HepG2 (cell line): ENCODE results near the gene MTR. TPM values are rescaled to one million over a fixed set of nuclear protein-coding genes. Genes with fewer than 3 reads are reported as not detected.

Source experiments
- ATAC-seq: fragments of 200-7000 bp; cut with Tn5 transposase; 3 replicates; pipeline ENCODE4 v1.9.1; 2020; ENCODE audit warnings: mild to moderate bottlenecking, moderate library complexity
- BruUV-seq: library from RNA; stranded (reverse); fragments of 400-500 nt; replicated peaks from 2 replicates; lab custom pipeline; 2021; lab: Mats Ljungman, UMichigan
- CTCF ChIA-PET: fragments of 300-600 bp; formaldehyde crosslinking; extraction: SDS; loops from one replicate; lab custom pipeline; 2021; ENCODE audit warnings: low total read pairs, inconsistent platforms, low intra/inter-chr PET ratio; lab: Yijun Ruan, JAX
- POLR2A ChIA-PET: fragments of 350-600 bp; sonication (Branson Sonifier 250); formaldehyde crosslinking; loops from one replicate; lab custom pipeline; 2020; ENCODE audit warnings: antibody characterized with exemption, inconsistent platforms; lab: Yijun Ruan, JAX
- DNase-seq: peaks from one replicate; pipeline ENCODE4 v3.0.0-alpha.2; 2015; ENCODE audit warnings: low spot score
- FAIRE-seq: peaks from 3 replicates; lab custom pipeline; 2011; peaks lifted over from hg19 to GRCh38; lab: Jason Lieb, UNC
- H2AFZ ChIP-seq: one replicate; pipeline ENCODE4 v1.6.1; 2011; ENCODE audit warnings: low read length, inconsistent platforms
- H3K27ac ChIP-seq: fragments of 300-600 bp; 3 replicates; pipeline ENCODE4 v1.8.0; 2011; ENCODE audit warnings: mixed run types, mild to moderate bottlenecking, mixed read lengths, low read length, inconsistent platforms; ENCODE audit not compliant: insufficient read depth; ENCODE audit errors: extremely low read length
- H3K27me3 ChIP-seq, 2 experiments: fragments of 200-600 bp in 1 of 2; 2 replicates in 1 of 2; 3 replicates in 1 of 2; pipeline versions ENCODE4 v1.6.0 to v1.8.0; 2011; ENCODE audit warnings: low read length in 2 of 2, mild to moderate bottlenecking in 2 of 2, moderate library complexity in 2 of 2, inconsistent platforms in 1 of 2; ENCODE audit not compliant: insufficient read depth in 2 of 2, control insufficient read depth in 1 of 2
- H3K36me3 ChIP-seq, 2 experiments: fragments of 200-600 bp in 1 of 2; replicated peaks in 1 of 2; 2 replicates in 1 of 2; 3 replicates in 1 of 2; pipeline versions ENCODE4 v1.5.1 to v1.8.0; 2011; ENCODE audit warnings: low read length in 2 of 2, inconsistent platforms in 1 of 2; ENCODE audit not compliant: insufficient read depth in 2 of 2, control insufficient read depth in 1 of 2
- H3K4me1 ChIP-seq: 2 replicates; pipeline ENCODE4 v1.5.1; 2012; ENCODE audit warnings: low read length, inconsistent platforms; ENCODE audit not compliant: insufficient read depth
- H3K4me2 ChIP-seq: 2 replicates; pipeline ENCODE4 v1.6.0; 2011; ENCODE audit warnings: low read depth, low read length, inconsistent platforms
- H3K4me3 ChIP-seq, 3 experiments: fragments of 200-600 bp in 1 of 3; sonication (generic), shearing (Covaris generic) in 1 of 3; replicated peaks in 1 of 3; 2 replicates each; pipeline ENCODE4 v1.5.1; 2011 to 2016; ENCODE audit warnings: low read length in 3 of 3, inconsistent platforms in 2 of 3, low read depth in 2 of 3, mild to moderate bottlenecking in 2 of 3, control low read depth in 1 of 3, mixed read lengths in 1 of 3; ENCODE audit not compliant: insufficient read depth in 1 of 3
- H3K79me2 ChIP-seq: one replicate; pipeline ENCODE4 v1.6.1; 2011; ENCODE audit warnings: low read length, inconsistent platforms; ENCODE audit not compliant: insufficient read depth
- H3K9ac ChIP-seq: 2 replicates; pipeline ENCODE4 v1.6.0; 2011; ENCODE audit warnings: mild to moderate bottlenecking, low read depth, low read length, inconsistent platforms; ENCODE audit not compliant: insufficient read depth
- H3K9me3 ChIP-seq: 2 replicates; pipeline ENCODE4 v1.5.1; 2012; ENCODE audit warnings: mild to moderate bottlenecking, low read length
- H4K20me1 ChIP-seq: 2 replicates; pipeline ENCODE4 v1.6.0; 2011; ENCODE audit warnings: inconsistent platforms, mild to moderate bottlenecking, low read length, moderate library complexity; ENCODE audit not compliant: insufficient read depth
- ARNT2 ChIP-seq: sonication (generic); formaldehyde crosslinking; IDR thresholded peaks from 2 replicates; pipeline ENCODE4 v1.8.0; 2022; ENCODE audit warnings: mild to moderate bottlenecking, low read depth, missing genetic modification reagents, moderate library complexity
- CCDC6 ChIP-seq: sonication (generic); formaldehyde crosslinking; IDR thresholded peaks from 2 replicates; pipeline ENCODE4 v1.8.1; 2022; ENCODE audit warnings: mild to moderate bottlenecking, missing genetic modification reagents, moderate library complexity
- CREB3 ChIP-seq: sonication (generic); formaldehyde crosslinking; IDR thresholded peaks from 2 replicates; pipeline ENCODE4 v1.5.0; 2020; ENCODE audit warnings: missing genetic modification reagents
- GATAD2A ChIP-seq: IDR thresholded peaks from 2 replicates; pipeline ENCODE4 v1.6.1; 2016
- KAT8 ChIP-seq: IDR thresholded peaks from 2 replicates; pipeline ENCODE4 v1.6.1; 2016; ENCODE audit warnings: missing genetic modification reagents, missing compliant biosample characterization
- KDM2A ChIP-seq: sonication (generic); formaldehyde crosslinking; IDR thresholded peaks from 2 replicates; pipeline ENCODE4 v1.4.0; 2020; ENCODE audit warnings: low read depth, missing genetic modification reagents, borderline replicate concordance
- NFIC ChIP-seq: IDR thresholded peaks from 2 replicates; pipeline ENCODE4 v1.6.1; 2012; ENCODE audit warnings: mild to moderate bottlenecking, low read length, inconsistent platforms
- PHB2 ChIP-seq: fragments of 450-650 bp; IDR thresholded peaks from 2 replicates; pipeline ENCODE4 v1.6.1; 2018; ENCODE audit not compliant: partially characterized antibody
- RCOR2 ChIP-seq: IDR thresholded peaks from 2 replicates; pipeline ENCODE4 v1.6.1; 2016; ENCODE audit warnings: missing biosample characterization, missing genetic modification reagents
- TEAD3 ChIP-seq: optimal IDR thresholded peaks from 2 replicates; pipeline ENCODE3; 2016; ENCODE audit warnings: borderline replicate concordance
- ZNF121 ChIP-seq: sonication (generic); formaldehyde crosslinking; IDR thresholded peaks from 2 replicates; pipeline ENCODE4 v1.5.0; 2020; ENCODE audit warnings: mild to moderate bottlenecking, missing genetic modification reagents
- ZNF124 ChIP-seq: sonication (generic); formaldehyde crosslinking; IDR thresholded peaks from 2 replicates; pipeline ENCODE4 v1.4.0; 2020; ENCODE audit warnings: missing genetic modification reagents
- ZNF138 ChIP-seq: sonication (generic); formaldehyde crosslinking; IDR thresholded peaks from 2 replicates; pipeline ENCODE4 v1.5.0; 2020; ENCODE audit warnings: mild to moderate bottlenecking, low read depth, missing genetic modification reagents
- ZNF414 ChIP-seq: sonication (generic); formaldehyde crosslinking; IDR thresholded peaks from 2 replicates; pipeline ENCODE4 v1.5.0; 2020; ENCODE audit warnings: missing genetic modification reagents
- ZNF513 ChIP-seq: sonication (generic); formaldehyde crosslinking; conservative IDR thresholded peaks from 2 replicates; pipeline ENCODE4 v1.5.0; 2020; ENCODE audit warnings: missing genetic modification reagents
- ZNF564 ChIP-seq: sonication (generic); formaldehyde crosslinking; IDR thresholded peaks from 2 replicates; pipeline ENCODE4 v1.8.1; 2023; ENCODE audit warnings: mild to moderate bottlenecking, missing genetic modification reagents
- ZNF652 ChIP-seq: IDR thresholded peaks from 2 replicates; pipeline ENCODE4 v1.6.1; 2016; ENCODE audit warnings: low read depth, borderline replicate concordance
- ZNF746 ChIP-seq: sonication (generic); formaldehyde crosslinking; IDR thresholded peaks from 2 replicates; pipeline ENCODE4 v1.8.0; 2022; ENCODE audit warnings: mild to moderate bottlenecking, missing genetic modification reagents
- ZNF772 ChIP-seq: sonication (generic); formaldehyde crosslinking; IDR thresholded peaks from 2 replicates; pipeline ENCODE4 v1.5.0; 2020; ENCODE audit warnings: mild to moderate bottlenecking, missing genetic modification reagents
- ZNF788 ChIP-seq: sonication (generic); formaldehyde crosslinking; IDR thresholded peaks from 2 replicates; pipeline ENCODE4 v1.5.0; 2020; ENCODE audit warnings: mild to moderate bottlenecking, missing genetic modification reagents, borderline replicate concordance
- WGBS: methylation state at CpG from one replicate; pipeline ENCODE4 v1.1.6; 2017; ENCODE audit warnings: low lambda C conversion rate; 5-methylcytosine and 5-hydroxymethylcytosine counted together
- in situ Hi-C: cut with HindIII; loops from 2 replicates; pipeline ENCODE4 v1.10.0; 2017; ENCODE audit warnings: low pct_unique_long_range_greater_than_20kb; ENCODE audit not compliant: extremely low pct_ligation_motif_present
- intact Hi-C: fragments of 100-400 bp; cut with micrococcal nuclease; formaldehyde crosslinking; loops from one replicate; pipeline ENCODE4 v1.10.0; 2022; ENCODE audit not compliant: unreplicated experiment
- polyA plus RNA-seq, 8 experiments: library from polyadenylated mRNA; depleted of rRNA in 3 of 8; stranded (reverse) in 7 of 8; unstranded in 1 of 8; fragments of >200 nt; fragmentation: Illumina TruSeq in 4 of 8; extraction: Trizol in 4 of 8; gene quantifications; 2 replicates each; pipeline versions ENCODE4 v1.2.1 to v1.2.3, GENCODE V29; 2011 to 2016; ENCODE audit warnings: low read depth in 4 of 8, missing spikeins in 1 of 8, mixed read lengths in 1 of 8; ENCODE audit not compliant: insufficient read depth in 1 of 8
- total RNA-seq, 5 experiments: library from RNA; depleted of rRNA; stranded (reverse); fragments of >200 nt; fragmentation: Illumina TruSeq; extraction: Trizol; gene quantifications; 2 replicates each; pipeline ENCODE4 v1.2.3, GENCODE V29; 2016; ENCODE audit warnings: low read depth in 1 of 5

Gene MTR
- total and polyA plus RNA-seq, 2 of the 13 experiments (the other 11 are each of a cell fraction or from before 2014, with no cell fraction given): 16.3 to 36.1 TPM

- no peak for TF ChIP-seq ARNT2 (CRISPR knock-in tag)
- no peak for TF ChIP-seq KDM2A (CRISPR knock-in tag)
- no peak for TF ChIP-seq ZNF513 (CRISPR knock-in tag)
- TF ChIP-seq PHB2: no peak
These were observed 8.6 kb upstream of the MTR start (continued) for GRCh38 chr1:236786453-236786852.

- TSS peak; percentile 90 for BruUV-seq
- no peak for FAIRE-seq
- CTCF ChIA-PET: no interaction called here
- TF ChIP-seq CCDC6 (CRISPR knock-in tag) (no peak), GATAD2A (CRISPR knock-in tag) (peak; percentile 87), ZNF124 (CRISPR knock-in tag) (no peak), NFIC (no peak), ZNF746 (CRISPR knock-in tag) (no peak), CREB3 (CRISPR knock-in tag) (no peak), RCOR2 (CRISPR knock-in tag) (peak; percentile 27; the same call in 1 of the 2 replicates), ZNF414 (CRISPR knock-in tag) (no peak), ZNF772 (CRISPR knock-in tag) (peak; percentile 1; the same call in 1 of the 2 replicates), ZNF652 (CRISPR knock-in tag) (peak; percentile 94), ZNF564 (CRISPR knock-in tag) (no peak), ZNF121 (CRISPR knock-in tag) (peak; percentile 96), TEAD3 (peak; percentile 41), ZNF138 (0 out of 2 replicates have a peak, but pooled peaks have one; percentile 8), KAT8 (CRISPR knock-in tag) (no peak), ZNF788 (0 out of 2 replicates have a peak, but pooled peaks have one; percentile 10)
These were observed 482 bp upstream of the MTR start for GRCh38 chr1:236794585-236795034.

More at GRCh38 chr1:236794585-236795034, 482 bp upstream of the MTR start:
- no peaks in the 10 kb centered on the region for H4K20me1 ChIP-seq
- H3K4me3 ChIP-seq: peak overlapping the region; percentile 61 to 87 (median 86)
- intact Hi-C loops (loop anchor here (1.0 to 2.0 kb wide), 2 partner anchors 50 to 68 kb away; no protein-coding TSS in a partner anchor), in situ Hi-C loops (no loop called here)
- H3K4me2 ChIP-seq: peak overlapping the region; percentile 98
- ATAC-seq (no peak), DNase-seq (no peak)
- no peaks in the 10 kb centered on the region for H3K36me3 ChIP-seq
- H3K4me1 ChIP-seq: peaks cover 35% of the 10 kb centered on the region
- peak overlapping the region; percentile 95 for H2AFZ ChIP-seq
- peaks cover 39% of the 10 kb centered on the region for H3K79me2 ChIP-seq
- peak overlapping the region; percentile 66 for H3K9ac ChIP-seq
- peak overlapping the region; percentile 51 for H3K27ac ChIP-seq
- POLR2A ChIA-PET: interaction anchor here (0.8 to 3.8 kb wide), 12 partner anchors 9 to 190 kb away, joined by 3 to 39 read pairs (median 6); partner anchors contain the start of gene HEATR1
- H3K27me3 ChIP-seq: no peaks in the 10 kb centered on the region
- no peaks in the 10 kb centered on the region for H3K9me3 ChIP-seq
- WGBS: 2% methylated on average over 11 of the region's 11 CpGs
